ENCODE results near the gene LIPG. TPM values are rescaled to one million over a fixed set of nuclear protein-coding genes. Genes with fewer than 3 reads are reported as not detected.

LIPG gene
- total and polyA plus RNA-seq, 9 of the 15 experiments (the other 6 are each of a cell fraction or from before 2014, with no cell fraction given), result 0.76 to 1.8 (median 1.3) TPM

GRCh38 chr18:49550621-49551339 is 11.1 kb upstream of the LIPG start (continued):
- TF ChIP-seq, protein P1, sequence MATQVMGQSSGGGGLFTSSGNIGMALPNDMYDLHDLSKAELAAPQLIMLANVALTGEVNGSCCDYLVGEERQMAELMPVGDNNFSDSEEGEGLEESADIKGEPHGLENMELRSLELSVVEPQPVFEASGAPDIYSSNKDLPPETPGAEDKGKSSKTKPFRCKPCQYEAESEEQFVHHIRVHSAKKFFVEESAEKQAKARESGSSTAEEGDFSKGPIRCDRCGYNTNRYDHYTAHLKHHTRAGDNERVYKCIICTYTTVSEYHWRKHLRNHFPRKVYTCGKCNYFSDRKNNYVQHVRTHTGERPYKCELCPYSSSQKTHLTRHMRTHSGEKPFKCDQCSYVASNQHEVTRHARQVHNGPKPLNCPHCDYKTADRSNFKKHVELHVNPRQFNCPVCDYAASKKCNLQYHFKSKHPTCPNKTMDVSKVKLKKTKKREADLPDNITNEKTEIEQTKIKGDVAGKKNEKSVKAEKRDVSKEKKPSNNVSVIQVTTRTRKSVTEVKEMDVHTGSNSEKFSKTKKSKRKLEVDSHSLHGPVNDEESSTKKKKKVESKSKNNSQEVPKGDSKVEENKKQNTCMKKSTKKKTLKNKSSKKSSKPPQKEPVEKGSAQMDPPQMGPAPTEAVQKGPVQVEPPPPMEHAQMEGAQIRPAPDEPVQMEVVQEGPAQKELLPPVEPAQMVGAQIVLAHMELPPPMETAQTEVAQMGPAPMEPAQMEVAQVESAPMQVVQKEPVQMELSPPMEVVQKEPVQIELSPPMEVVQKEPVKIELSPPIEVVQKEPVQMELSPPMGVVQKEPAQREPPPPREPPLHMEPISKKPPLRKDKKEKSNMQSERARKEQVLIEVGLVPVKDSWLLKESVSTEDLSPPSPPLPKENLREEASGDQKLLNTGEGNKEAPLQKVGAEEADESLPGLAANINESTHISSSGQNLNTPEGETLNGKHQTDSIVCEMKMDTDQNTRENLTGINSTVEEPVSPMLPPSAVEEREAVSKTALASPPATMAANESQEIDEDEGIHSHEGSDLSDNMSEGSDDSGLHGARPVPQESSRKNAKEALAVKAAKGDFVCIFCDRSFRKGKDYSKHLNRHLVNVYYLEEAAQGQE (IDR thresholded peaks at IDR 0.05; ENCODE audit: borderline replicate concordance), result no peak
- TF ChIP-seq, protein P1 (CRISPR knock-in tag; IDR thresholded peaks at IDR 0.05; ENCODE audit: low read depth), result no peak
- TF ChIP-seq POLR2B (IDR thresholded peaks at IDR 0.05; ENCODE audit: low read depth, partially characterized antibody) (no peak), ELF2 (CRISPR knock-in tag; IDR thresholded peaks at IDR 0.05) (no peak), ZNF79 (CRISPR knock-in tag; IDR thresholded peaks at IDR 0.05; ENCODE audit: low read depth) (no peak), EHMT2 (IDR thresholded peaks at IDR 0.05) (no peak), NFE2 (IDR thresholded peaks at IDR 0.05; ENCODE audit: low read depth) (no peak), MEF2D (tag; conservative IDR thresholded peaks at IDR 0.05; ENCODE audit: low read depth) (no peak), ZBTB2 (IDR thresholded peaks at IDR 0.05) (no peak), MCM7 (IDR thresholded peaks at IDR 0.05) (no peak), USF1 (CRISPR knock-in tag; IDR thresholded peaks at IDR 0.05) (no peak), TFAM (CRISPR knock-in tag; conservative IDR thresholded peaks at IDR 0.05) (no peak), XRCC5 (IDR thresholded peaks at IDR 0.05; ENCODE audit: low read depth, low read length) (no peak), NKRF (IDR thresholded peaks at IDR 0.05; ENCODE audit: borderline replicate concordance) (no peak), SNRNP70 (optimal IDR thresholded peaks at IDR 0.05; ENCODE audit: low read depth, low read length) (no peak), ZNF695 (CRISPR knock-in tag; IDR thresholded peaks at IDR 0.05) (no peak), TAF7 (tag; IDR thresholded peaks at IDR 0.05) (no peak)

All from K562 (cell line).